Suppressor macrophage treated with lipopolysaccharide for 4 hours (primary cell): ENCODE data around the gene TMA7B.

Source experiments
- DNase-seq: peaks from one replicate; pipeline ENCODE4 v3.0.0-alpha.2; 2020

TMA7B gene

DNA sequence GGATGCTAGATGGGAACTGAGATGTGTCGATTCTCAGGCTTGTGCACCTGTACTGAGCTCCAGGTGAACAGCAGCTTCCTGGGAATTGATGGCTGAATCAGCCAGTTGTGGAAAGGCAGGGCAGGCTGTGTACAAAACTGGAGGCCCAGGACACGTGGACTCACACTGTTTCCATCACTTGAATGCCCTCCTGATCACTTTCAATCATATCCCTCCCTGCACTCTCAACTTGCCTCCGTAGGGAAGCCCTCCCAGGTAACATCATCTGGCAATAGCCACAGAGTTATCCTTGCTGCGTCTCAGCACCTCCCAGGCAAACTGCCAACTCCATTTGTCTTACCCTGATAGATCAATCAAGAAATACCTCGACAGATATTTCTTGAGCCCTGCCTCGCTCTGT is 44.6 kb downstream of the TMA7B start:
- no peak for DNase-seq

DNA sequence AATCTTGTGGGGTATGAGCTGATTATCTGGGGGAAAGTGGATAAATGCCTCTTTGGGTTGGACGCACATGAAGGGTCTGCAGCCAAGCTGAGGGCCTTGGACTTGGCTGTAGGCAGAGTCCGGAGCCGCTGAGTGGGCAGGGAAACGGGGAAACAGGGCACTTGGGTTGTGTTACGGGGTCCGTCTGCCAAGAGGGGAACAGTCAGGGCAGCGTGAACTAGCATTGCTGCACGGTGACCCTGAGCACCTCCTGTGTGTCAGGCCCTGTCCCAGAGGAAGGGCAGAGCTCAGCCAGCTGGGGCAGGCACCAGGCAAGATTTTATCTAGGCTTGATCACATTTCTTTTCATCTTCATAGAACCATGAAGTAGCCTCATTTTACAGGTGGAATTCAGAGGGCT is 46.4 kb downstream of the TMA7B start:
- DNase-seq, result no peak

DNA sequence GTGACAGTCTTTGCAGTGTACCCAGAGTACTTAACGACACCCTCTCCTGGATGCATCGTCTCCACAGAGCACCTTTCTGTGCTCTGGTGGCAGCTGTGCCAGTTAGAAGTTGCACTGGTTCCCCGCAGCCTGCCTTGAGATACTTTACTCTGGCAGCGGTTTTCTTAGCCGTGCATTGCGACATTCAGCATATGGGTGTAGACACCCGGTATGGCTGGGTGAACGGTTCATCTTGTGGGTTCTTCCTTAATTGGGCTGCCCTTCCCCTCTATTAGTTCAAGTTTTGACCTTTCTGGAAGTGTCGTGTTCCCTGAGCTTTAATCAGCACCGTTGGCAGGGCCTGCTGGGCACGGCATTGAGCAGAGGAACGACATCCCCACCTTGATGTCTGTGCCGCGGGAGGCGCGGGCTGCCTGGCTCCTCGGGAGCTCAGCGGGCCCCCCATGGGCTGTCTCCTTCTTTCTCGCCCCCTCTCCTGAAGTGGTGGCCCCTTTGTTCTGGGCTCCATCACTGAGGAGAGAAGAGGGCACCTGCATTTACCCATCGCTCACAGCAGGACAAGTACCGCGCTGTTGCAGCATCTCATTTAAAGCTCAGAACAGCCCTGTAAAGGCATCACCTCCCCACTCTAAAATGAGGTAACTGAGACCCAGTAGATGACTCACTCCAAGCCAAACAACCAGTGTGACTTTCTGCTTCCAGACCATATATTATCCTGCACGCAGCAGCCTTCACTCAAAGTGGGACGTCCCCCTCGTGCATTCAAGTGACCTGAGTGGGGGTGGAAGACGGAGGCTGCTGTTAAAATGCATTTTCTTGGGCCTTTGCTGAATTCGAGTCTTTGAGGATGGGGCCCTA is 47.9 kb downstream of the TMA7B start:
- DNase-seq, result peak; percentile 60

DNA sequence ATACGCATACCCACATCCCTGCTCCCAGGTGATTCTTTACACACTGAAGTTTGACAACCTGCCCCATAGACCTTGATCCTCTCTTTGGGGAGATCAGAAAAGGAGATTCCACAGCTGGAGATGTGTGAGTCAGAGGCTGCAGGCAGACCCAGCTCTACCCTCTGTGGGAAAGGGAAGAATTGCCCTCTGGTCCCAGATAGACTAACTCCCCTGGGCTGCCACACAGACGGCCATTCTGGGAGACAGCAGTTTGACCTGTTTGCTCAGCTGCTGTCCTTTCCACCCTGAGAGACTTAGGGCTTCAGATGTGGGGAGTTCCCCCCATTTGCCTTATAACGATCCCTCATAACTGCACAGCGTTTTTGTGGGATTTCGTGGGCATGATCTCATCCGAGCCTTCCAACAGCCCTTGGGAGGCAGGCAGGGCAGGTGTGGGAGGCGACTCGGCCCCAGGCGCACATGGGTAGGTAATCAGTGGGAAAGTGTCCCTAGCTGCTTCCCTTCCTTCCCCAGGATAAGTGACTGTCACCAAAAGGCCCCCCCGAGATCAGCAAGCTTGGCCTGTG is 48.6 kb downstream of the TMA7B start:
- no peak for DNase-seq

DNA sequence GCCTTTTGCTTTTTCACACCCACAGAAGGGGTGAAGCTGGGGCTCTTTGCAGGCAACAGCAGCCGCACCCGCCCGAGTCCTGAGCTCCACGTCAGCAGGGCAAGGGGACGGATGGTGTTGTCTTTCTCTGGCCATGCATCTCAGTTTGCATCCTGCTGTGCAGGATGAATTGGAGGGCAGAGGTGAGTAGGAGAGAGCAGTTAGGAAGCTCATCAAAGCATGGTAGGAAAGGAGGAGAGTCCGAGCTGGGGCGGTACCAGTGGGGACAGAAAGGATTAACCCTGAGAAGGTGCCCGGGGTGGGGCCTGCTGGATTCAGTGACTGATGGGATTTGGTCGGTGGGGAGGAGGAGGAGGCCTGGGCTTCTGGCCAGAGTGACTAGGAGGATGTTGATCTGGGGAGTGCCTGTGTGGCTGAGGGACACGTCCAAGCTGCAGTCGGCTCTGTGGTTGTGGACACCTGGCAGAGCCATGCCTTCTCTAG is 49.1 kb downstream of the TMA7B start:
- DNase-seq, result no peak

DNA sequence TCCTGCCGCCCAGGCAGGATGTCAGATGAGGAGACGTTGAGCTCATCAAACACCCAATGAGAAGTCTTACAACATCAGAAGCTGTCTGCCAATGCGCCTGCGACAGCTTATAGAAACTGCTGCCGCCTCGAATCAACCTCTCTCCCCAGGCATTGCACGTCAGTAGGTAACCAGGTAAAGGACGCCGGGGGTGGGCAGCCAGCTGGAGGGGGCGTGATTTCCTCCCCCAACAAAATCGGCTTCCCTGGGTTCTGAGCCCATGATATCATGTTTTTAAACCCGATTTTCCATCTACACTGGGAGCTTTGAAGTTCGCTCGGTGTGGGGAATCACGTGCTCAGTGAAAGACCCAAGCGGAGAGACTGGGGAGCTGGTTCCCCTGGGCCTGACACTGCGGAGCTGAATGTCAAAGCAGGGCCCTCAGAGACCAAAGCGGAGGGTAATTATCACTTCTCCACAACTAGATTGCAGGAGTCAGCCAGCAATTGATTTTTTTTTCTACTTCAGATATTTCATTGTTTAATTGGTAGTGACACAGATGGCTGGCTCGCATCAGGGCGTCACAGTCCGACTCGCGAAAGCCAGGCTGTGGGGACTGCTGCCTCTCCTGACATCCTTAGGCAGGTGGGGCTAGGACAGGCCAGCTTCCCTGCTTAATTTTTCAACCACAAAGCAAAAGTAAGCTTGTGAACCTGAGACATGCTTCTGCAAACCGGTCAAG is 49.9 kb downstream of the TMA7B start:
- DNase-seq, result peak; percentile 19

DNA sequence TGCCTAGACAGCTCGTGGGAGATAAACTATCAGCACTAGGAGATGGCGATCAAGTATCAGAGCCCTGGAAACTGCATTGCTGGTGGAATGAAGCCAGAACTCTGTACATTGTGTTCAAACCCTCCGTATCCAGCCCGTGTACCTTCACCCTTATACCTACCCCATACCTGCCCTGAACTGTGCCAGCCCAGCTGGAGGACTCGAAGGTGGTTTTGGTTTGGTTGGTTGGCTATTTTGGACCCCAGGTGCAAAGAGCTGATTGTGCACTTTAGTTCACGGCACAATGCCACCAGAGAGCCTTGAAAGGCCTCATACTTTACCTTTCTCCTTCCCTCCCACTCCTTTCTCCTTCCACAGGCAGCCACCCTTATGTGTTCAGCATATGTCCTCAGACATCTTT is 50.5 kb downstream of the TMA7B start:
- DNase-seq, result no peak
